ENCODE results near the gene NUDCD3. TPM values are rescaled to one million over a fixed set of nuclear protein-coding genes. Genes with fewer than 3 reads are reported as not detected.
A peak's percentile ranks its signal among the peaks of the same experiment; 100 is the strongest.

Gene NUDCD3
- total RNA-seq, 1 experiment from 2014 or later = 129 TPM

DNA sequence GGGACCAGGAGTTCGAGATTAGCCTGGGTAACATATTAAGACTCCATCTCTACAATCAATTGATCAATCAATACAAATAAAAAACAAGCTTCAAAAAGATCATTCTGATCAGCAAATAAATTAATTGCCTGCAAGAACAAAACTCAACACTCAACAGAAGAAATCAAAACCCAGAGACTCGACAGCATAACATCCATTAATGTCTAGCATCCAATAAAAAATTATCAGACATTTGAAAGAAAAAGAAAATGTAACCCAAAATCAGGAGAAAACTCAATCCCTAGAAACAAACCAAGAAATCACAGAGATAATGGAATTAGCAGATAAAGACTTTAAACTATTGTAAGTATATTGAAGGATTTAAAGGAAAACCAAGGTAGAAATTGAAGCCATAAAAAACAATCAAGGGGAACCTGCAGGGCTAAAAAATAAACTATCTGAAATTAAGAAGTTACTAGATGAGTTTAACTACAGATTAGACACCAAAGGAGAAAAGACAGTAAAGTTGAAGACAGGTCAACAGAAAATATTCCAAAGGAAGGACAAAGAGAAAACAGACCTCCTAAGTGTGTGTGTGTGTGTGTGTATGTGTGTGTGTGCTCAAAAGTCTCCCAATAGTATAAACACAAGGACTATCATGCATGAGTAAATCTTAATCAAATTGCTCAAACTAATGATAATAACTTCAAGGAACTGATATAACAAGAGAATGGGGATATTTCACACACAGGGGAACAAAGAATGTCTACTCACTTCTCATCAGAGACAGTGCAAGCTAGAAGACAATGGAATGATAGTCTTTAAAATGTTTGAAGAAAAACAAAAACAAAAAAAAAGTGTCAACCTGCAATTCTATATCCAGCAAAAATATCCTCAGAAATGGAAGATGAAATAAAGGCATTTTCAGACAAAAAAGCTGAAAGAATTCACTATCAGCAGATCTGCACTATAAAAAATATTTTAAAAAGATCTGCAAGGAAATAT is 7.7 kb downstream of the NUDCD3 start:
- DNase-seq (ENCODE audit: low spot score) = no peak

DNA sequence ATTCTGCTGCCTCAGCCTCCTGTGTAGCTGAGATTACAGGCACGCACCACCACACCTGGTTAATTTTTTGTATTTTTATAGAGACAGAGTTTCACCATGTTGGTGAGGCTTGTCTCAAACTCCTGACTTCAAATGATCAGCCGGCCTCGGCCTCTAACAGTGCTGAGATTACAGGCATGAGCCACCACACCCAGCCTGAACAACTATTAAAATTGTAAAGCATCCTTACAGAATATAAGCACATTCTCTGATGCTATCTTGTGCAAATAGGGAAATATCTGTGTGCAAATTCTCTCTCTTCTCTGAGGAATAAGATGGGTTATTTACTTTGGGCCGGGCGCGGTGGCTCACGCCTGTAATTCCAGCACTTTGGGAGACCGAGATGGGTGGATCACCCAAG is 12.5 kb downstream of the NUDCD3 start:
- no peak for DNase-seq (ENCODE audit: low spot score)

DNA sequence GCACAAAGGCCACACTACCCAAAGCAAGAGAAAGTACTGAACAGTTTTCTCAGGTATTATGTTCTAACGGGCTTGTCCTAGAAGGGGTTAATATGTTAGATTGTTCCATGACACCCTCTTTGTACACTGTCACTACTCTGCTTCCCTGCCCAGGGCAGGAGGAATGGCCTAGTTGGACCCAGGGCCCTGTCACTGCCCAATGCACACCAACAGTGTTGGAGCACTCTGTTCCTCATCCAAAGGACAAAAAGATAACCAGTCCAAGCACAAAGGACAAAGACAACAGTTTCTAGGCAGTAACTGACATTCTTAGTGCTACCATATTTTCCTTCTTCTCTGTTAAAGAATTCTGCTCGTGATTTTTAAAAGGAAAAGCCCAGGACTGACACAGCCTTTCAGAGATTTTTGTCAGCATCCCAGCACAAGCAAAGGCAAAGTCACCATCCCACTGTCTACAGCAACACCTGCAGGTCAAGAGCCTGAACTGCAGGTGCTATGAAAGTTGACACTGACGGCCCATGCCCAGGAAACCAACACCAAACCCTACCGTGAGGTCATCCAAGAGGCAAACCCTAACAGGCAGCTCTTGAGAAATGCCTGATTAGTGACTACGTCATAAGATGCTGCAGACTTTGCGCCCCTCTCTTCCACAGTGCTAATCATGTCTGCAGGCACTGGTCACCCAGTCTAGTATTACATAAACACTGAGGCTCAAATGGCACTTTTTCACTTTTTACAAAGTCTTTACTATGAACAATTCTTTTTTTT is 13.2 kb downstream of the NUDCD3 start:
- DNase-seq (ENCODE audit: low spot score) = peak; percentile 85

DNA sequence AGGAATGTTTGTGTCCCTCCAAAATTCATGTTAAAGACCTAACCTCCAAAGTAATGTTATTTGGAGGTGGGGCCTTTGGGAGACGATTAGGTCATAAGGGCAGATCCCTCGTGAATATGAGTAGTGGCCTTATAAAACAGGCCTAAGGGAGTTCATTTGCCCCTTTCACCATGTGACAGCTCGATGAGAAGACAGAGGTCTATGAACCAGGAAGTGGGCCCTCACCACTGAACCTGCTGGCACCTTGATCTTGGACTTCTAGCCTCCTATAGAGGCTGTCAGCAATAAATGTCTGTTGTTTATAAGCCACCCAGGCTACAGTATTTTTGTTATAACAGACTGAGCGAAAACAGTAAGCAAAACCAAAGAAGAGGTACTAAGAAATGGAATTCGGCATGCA is 14.1 kb downstream of the NUDCD3 start:
- no peak for DNase-seq (ENCODE audit: low spot score)

DNA sequence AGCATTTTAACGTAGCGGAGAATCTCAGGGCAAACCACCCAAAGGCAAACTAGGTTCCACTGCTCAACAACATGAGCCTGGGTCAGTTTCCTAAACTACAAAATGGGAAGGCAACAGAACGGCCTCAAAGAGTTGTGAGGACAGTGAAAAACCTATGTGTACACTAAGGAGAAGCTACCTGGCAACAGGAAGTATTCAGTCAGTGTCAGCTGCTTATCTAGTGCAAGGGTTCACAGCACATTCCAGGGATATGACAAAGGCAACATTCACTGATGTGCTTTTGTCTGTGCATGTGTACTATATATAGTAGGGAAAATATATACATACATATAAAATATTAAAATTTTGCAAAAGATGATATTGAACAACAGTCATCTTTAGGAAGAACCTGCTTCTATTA is 17.2 kb downstream of the NUDCD3 start:
- peak; percentile 68 for DNase-seq (ENCODE audit: low spot score)

DNA sequence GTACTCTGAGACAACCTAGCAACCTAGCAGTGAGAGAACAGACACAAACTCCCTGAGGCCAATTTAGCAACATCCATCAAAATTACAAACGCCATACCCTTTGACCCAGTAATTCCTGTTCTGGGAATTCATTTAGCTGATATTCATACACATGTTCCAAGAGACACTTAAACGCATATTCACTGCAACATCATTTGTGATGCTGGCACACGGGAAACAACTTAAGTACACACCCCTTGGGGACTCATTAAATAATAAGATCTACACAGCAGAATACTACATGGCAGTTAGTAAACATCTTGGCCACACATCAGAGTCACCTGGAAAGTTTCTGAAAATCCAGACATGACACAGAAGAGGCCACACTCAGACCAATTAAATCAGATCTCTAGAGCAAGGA is 17.6 kb downstream of the NUDCD3 start:
- no peak for DNase-seq (ENCODE audit: low spot score)

DNA sequence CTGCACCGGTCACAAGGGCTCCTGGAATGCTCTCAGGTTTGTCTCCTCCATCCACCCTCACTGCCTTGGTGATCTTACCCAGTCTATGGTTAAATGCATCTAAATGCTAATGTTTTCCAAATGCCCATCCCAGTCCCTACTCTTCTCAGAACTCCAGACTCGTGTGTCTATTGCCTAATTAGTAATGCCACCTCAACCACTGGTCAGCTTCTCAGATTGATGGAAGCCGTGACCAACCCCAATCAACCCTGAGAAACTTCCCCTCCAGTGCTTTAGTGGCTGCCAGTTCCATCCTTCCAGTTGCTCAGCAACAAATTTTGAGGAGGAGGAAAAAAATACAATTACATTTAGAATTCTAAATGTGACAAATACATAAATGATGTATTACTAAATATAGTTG is 18.6 kb downstream of the NUDCD3 start:
- no peak for DNase-seq (ENCODE audit: low spot score)

DNA sequence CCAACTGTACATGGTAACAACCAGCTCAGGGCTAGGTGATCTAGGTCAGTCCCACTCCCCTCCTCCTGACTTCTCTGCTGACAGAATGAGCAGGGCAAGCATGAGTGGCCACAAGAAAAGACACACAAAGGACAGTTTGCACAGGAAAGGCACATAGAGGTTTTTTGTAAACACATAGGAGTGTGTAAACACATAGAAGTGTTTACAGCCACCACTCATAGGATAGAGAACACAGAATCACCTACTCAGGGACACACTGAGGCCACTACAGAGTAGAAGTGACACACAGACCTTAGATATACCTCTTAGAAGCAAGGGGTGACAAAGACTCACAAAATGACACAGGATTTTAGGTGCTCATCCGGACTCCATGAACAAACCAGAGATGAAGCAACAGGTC is 19.0 kb downstream of the NUDCD3 start:
- DNase-seq (ENCODE audit: low spot score) = no peak

DNA sequence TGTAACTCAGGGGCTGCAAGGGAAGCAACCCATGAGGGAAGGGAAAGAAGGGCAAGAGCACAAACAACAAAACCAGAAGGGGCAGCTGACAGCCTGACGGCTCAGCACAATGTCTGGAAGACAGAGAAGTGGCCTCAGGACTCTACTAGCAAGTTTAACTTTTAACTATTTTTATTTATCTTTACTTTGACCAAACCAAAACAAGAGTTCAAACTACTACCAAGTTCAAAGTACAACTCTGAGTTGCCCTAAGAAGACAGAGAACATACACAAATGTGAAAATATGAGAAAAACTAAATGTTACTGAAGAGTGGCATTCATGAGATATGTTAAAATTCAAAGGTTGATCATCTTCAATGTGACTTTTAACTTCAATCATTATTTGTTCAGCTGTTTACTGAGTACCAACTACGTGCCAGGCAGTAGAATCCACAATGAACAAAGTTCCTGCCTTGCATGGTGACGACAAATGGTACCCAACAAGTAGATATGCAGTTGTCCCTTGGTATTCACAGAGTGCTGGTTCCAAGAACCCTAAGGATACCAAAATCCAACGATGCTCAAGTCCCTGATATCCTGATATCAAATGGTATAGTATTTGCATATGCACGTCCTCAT is 19.7 kb downstream of the NUDCD3 start:
- DNase-seq (ENCODE audit: low spot score) = no peak

DNA sequence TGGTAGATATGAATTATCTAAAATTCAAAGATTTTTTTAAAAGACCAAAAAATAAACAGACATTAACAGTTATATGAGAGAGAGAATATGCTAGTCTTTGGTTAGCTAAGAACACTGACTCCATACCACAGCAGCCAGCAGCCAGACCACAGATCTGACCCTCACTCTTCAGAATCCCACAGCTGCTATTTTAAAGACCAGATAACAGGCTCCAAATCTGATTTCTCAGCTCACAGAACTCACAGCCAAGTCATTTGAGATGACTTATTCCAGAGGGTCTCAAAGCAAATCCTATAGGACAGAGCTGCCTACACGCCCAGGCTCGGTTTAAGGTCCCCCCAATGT is 20.4 kb downstream of the NUDCD3 start:
- no peak for DNase-seq (ENCODE audit: low spot score)

DNA sequence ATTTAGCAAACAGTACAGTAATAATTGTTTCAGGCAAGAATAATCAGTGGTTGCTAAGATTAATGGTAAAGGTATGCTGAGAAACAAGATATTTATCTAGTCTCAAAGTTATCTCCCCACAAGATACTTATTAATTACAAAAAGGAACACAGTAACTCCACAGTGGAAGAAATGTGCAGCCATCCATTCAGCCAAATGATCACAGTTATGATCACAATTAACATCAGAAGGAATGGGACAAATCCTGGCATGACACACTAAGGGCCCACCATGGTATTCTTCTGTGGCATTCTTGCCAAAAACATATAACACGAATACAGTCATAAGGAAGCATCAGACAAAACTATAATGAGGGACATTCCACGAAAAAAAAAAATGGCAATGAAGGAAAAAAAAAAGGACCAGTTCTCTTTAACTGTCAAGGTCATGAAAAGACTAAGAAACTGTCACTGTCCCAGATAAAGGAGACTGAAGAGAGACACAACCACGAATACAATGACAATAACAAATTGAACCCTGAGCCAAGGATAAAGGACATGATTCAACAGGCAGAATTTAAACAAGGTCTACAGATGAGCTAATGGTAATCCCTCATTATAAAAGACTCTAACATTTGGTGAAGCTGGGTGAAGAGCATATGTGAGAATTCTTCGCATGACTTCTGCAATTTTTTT is 20.9 kb downstream of the NUDCD3 start:
- no peak for DNase-seq (ENCODE audit: low spot score)

DNA sequence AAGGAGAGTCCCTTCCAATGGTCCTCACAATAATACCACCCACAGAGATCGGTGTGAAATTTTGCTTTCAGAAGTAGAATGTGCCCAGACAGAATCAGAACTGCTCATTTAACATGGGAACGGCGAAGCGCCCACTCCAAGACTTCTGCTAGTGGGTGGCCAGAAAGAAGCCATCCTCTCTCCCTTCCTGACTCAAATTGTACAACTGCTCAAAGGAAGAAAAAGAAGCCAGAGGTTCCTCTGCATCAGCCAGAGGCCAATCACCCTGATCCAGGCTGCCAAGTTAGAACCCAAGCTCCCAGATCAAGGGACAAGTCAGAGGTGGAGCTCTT is 23.3 kb downstream of the NUDCD3 start:
- DNase-seq (ENCODE audit: low spot score) = no peak

DNA sequence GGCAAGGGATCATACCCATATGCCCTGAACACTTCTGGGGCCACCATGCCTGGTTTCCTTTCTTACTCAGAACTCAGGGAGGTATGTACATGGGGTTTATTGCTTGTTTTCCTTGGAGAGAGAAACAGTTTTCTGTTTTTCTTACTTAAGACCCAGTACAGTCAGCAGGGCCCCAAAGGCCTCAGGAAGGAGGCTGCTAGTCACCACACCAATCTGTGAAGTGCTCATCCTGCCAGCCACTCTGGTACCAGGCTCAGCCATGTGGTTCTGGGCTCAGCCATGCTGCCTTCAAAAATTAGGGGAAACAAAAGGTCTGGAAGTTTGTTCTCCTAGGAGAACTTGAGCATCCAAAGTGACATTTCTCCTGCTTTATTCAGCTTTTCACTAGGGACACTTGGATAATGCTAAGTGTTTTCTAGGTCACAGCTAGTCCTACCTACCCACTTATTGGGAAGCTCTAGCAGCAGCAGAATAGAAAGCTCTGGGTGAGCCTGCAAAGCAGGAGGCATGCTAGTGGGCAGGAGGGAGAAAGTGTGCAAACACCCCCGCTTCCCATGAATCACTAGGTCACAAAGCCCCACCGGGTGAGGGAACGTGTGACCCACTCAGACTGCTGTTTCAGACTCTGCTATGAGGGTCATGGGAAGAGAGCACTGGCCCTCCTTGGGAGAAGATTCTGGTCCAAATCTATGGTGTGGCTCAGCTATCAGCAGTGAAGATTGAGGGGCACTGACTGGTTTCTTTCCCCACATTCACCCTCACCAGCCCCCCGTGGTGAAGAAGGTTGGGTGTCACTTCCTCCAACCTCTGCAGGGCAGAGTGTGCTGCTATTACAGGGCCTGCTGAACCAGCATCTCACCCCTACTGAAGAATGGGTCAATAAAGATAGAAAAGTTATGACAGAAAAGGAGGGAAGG is 23.9 kb downstream of the NUDCD3 start:
- no peak for DNase-seq (ENCODE audit: low spot score)

DNA sequence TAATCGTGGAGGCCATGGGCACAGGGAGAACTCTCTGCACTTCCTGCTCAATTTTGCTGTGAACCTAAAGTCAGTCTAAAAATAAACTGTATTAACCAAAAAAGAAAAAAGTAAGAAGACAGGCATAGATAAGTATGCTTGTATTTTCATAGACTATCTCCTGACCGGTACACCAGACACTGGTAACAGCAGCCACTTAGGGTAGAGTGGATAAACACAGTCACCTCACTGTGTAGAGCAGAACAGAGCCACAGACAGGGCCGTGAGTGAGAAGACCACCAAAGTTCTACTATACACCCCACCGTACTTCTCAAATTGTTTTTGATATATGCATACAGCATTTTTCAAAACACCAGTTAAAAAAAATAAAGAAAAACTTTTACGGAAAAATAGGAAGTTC is 25.0 kb downstream of the NUDCD3 start:
- no peak for DNase-seq (ENCODE audit: low spot score)

DNA sequence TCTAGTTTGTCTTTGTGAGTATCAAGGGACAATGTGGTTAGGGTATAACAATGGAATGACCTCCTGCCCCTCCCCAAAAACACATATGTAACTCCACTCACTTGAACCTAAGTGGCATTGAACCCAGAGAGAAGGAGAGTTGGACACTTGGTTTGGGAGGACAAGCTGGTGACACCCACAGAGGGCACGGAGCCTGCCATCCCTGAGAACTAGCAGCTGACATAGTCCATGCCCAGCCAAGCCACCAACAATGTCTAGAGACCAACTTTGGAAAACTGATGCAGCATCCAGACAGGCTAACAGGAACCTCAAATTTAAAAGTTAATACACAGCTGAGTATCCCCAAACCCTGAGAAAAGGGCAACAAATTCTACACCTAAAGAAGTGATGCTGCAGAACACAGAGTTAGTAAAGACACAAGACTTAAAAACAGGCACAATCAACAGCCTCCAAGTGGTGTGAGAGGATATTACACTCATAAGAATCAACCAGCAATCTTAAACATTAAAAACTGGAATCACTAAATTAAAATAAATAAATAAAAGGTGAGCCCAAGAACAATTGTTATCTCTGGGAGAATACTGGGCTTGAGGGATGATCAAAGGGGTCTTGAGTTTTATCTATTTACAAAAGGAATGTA is 27.2 kb downstream of the NUDCD3 start:
- no peak for DNase-seq (ENCODE audit: low spot score)

DNA sequence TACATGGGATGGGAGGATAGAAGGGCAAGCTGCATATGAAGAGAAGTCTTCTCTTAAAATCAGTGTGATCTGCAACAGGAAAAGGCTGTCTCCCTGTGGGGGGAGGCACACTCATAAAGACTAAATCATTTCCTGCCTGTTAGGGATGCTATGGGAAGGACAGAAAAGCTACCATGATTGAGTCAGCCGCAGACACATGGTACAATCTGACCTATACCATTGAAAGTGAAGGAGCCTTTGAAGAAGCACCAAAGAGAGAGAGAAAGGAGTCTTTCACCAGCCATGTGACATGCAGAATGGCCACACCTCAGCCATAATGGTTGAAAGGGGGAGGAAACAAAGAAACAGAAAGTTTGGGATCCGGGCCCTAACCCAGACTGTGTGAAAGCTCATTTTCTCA is 29.1 kb downstream of the NUDCD3 start:
- DNase-seq (ENCODE audit: low spot score) = peak; percentile 90

DNA sequence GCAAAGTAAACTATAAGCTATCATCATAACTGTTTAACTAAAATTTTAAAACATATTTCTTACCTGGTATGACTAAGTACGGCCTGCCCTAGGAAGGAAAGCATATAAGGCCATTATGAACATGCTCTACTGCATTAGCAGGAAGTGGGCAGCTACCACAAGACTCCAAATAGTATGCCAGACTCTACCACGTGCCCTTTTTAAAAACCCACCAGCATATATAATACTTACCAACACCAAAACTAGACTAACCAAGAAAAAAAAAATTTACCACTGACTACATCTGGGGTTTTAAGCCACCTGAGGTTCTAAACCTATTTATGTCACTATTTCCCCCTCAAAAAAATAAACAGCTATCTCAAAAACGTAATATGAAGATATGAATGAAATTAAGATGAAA is 30.1 kb downstream of the NUDCD3 start:
- DNase-seq (ENCODE audit: low spot score) = peak; percentile 19

DNA sequence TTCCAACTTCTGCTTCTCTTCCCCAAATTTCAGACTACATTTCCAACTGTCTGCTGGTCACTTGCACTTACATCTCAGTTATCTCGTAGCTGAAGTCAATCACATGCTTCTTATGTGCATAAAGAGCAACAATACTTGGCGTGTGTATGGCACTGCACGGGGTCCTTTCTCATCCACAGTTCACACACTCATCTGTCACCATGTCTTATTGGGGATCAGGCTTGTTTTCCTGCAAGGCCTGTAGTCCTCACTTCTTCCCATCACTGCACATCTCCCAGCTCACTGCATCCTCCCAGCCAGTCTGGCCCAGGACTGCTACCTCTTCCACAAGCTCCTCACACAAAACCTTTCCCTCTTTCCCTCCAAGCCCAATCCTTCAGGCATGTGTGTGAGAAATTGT is 35.3 kb downstream of the NUDCD3 start:
- no peak for DNase-seq (ENCODE audit: low spot score)

DNA sequence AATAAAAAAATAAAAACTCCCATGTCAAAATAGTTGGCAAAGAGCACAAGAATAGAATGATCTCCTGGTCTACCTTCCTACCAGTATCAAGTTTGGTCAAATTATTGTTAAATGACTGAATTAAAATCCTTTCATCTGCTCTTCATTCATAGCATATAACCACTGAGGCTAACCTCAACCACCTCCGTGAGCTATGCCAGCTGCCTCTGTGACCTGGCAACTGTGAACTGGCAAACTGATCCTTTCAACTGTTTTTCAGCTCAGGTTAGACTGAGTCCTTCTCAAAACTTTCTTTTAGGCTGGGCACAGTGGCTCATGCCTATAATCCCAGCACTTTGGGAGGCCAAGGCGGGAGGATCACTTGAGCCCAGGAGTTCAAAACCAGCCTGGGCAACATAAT is 36.1 kb downstream of the NUDCD3 start:
- DNase-seq (ENCODE audit: low spot score) = no peak

DNA sequence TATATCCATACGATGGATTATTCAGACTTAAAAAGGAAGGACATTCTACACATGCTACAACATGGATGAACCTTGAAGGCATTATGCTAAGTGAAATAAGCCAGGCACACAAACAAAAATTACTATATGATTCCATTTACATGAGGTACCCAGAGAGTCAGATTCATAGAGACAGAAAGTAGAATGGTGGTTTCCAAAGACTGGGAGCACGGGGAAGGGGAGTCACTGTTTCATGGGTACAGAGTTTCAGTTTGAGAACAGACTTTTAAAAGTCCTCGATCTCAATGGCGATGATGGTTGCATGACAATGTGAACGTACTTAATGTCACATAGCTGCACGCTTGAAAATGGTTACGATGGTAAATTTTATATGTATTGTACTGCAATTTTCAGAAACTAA is 39.3 kb downstream of the NUDCD3 start:
- DNase-seq (ENCODE audit: low spot score) = no peak

DNA sequence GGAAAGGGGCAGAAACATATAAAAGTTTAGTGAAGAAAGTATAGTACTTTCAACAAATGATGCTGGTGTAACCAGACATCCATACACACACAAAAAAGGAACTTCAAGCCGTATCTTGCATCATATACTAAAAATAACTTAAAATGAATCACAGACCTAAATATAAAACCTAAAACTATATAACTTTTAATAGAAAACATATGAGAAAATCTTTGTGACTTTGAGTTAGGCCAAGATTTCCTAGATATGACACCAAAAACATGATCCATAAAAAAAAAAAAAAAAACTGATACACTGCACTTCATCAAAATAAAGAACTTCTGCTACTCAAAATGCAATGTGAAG is 40.9 kb downstream of the NUDCD3 start:
- DNase-seq (ENCODE audit: low spot score) = no peak

All from A172 (cell line).